ENCODE results near the gene ZNRF3.

The ZNRF3 gene

DNA sequence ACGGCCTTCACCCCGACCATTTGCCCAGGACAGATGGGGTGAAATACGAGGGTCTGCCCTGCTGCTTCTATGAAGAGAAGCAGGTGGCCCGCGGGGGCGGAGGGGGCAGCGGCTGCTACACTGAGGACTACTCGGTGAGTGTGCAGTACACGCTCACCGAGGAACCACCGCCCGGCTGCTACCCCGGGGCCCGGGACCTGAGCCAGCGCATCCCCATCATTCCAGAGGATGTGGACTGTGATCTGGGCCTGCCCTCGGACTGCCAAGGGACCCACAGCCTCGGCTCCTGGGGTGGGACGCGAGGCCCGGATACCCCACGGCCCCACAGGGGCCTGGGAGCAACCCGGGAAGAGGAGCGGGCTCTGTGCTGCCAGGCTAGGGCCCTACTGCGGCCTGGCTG, 167.1 kb downstream of the ZNRF3 start (continued):
- no peak for TF ChIP-seq SCRT2 (tag by site-specific recombination; IDR thresholded peaks at IDR 0.05)
- TF ChIP-seq, protein P1, sequence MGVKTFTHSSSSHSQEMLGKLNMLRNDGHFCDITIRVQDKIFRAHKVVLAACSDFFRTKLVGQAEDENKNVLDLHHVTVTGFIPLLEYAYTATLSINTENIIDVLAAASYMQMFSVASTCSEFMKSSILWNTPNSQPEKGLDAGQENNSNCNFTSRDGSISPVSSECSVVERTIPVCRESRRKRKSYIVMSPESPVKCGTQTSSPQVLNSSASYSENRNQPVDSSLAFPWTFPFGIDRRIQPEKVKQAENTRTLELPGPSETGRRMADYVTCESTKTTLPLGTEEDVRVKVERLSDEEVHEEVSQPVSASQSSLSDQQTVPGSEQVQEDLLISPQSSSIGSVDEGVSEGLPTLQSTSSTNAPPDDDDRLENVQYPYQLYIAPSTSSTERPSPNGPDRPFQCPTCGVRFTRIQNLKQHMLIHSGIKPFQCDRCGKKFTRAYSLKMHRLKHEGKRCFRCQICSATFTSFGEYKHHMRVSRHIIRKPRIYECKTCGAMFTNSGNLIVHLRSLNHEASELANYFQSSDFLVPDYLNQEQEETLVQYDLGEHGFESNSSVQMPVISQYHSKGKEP (tag by site-specific recombination; IDR thresholded peaks at IDR 0.05), result no peak
- TF ChIP-seq GFI1B (tag by site-specific recombination; IDR thresholded peaks at IDR 0.05), result no peak
- TF ChIP-seq, protein P2, sequence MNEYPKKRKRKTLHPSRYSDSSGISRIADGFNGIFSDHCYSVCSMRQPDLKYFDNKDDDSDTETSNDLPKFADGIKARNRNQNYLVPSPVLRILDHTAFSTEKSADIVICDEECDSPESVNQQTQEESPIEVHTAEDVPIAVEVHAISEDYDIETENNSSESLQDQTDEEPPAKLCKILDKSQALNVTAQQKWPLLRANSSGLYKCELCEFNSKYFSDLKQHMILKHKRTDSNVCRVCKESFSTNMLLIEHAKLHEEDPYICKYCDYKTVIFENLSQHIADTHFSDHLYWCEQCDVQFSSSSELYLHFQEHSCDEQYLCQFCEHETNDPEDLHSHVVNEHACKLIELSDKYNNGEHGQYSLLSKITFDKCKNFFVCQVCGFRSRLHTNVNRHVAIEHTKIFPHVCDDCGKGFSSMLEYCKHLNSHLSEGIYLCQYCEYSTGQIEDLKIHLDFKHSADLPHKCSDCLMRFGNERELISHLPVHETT (tag by site-specific recombination; IDR thresholded peaks at IDR 0.05), result no peak
- no peak for TF ChIP-seq IKZF3 (tag by site-specific recombination; IDR thresholded peaks at IDR 0.05)

DNA sequence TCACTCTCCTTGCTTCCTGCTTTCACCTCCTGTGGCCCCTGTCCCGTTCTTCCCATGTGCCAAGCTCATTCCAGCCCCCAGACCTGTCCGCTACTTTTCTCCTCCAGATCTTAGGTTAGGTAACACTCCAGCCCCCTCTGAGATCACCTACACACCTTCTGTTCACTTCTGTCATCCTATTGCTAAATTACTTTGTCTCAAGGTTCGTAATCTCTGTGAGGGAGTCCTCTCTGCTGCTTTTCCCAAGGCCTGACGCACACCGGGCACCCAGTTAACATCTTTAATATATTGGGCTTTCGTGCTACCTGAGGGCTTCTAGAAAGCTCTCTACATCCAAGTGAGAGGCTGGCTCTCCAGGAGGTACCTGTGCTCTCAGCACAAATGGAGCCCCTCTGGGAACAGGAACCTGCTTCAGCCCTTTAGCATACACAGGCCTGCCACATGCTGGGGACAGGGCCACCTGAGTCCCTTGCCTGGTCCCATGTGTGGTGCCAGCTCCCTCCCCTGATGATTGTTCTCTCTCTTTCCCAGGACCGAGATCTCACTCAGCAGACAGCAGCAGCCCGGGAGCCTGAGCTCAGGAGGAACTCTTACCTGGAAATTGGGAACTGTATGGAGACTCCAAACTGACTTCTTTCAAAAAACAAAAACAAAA, 169.8 kb downstream of the ZNRF3 start:
- peaks cover 0 to 30% of the 10 kb centered on the region in 2 experiments; a peak in 2 of 3 replicates for H3K36me3 ChIP-seq (ENCODE audit: control insufficient read depth in 2 of 2, insufficient read depth in 1 of 2, low read length in 2 of 2)
- H3K4me3 ChIP-seq (ENCODE audit: low read depth, low read length), result no peak overlapping the region
- TF ChIP-seq, protein P3, sequence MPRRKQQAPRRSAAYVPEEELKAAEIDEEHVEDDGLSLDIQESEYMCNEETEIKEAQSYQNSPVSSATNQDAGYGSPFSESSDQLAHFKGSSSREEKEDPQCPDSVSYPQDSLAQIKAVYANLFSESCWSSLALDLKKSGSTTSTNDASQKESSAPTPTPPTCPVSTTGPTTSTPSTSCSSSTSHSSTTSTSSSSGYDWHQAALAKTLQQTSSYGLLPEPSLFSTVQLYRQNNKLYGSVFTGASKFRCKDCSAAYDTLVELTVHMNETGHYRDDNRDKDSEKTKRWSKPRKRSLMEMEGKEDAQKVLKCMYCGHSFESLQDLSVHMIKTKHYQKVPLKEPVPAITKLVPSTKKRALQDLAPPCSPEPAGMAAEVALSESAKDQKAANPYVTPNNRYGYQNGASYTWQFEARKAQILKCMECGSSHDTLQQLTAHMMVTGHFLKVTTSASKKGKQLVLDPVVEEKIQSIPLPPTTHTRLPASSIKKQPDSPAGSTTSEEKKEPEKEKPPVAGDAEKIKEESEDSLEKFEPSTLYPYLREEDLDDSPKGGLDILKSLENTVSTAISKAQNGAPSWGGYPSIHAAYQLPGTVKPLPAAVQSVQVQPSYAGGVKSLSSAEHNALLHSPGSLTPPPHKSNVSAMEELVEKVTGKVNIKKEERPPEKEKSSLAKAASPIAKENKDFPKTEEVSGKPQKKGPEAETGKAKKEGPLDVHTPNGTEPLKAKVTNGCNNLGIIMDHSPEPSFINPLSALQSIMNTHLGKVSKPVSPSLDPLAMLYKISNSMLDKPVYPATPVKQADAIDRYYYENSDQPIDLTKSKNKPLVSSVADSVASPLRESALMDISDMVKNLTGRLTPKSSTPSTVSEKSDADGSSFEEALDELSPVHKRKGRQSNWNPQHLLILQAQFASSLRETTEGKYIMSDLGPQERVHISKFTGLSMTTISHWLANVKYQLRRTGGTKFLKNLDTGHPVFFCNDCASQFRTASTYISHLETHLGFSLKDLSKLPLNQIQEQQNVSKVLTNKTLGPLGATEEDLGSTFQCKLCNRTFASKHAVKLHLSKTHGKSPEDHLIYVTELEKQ (tag by site-specific recombination; IDR thresholded peaks at IDR 0.05; ENCODE audit: borderline replicate concordance), result no peak
- no peak for TF ChIP-seq ZNF585B (tag by site-specific recombination; IDR thresholded peaks at IDR 0.05)
- TF ChIP-seq ZNF394 (tag by site-specific recombination; IDR thresholded peaks at IDR 0.05; ENCODE audit: borderline replicate concordance), result no peak
- no peak for TF ChIP-seq KLF9 (tag by site-specific recombination; IDR thresholded peaks at IDR 0.05; ENCODE audit: low read depth)
- no peak for TF ChIP-seq ZNF292 (tag by site-specific recombination; IDR thresholded peaks at IDR 0.05; ENCODE audit: borderline replicate concordance, low read depth)
- TF ChIP-seq ZBTB7A (tag by site-specific recombination; IDR thresholded peaks at IDR 0.05; ENCODE audit: low read depth), result no peak
- no peak for TF ChIP-seq ZNF629 (tag by site-specific recombination; IDR thresholded peaks at IDR 0.05)
- TF ChIP-seq, protein P4, sequence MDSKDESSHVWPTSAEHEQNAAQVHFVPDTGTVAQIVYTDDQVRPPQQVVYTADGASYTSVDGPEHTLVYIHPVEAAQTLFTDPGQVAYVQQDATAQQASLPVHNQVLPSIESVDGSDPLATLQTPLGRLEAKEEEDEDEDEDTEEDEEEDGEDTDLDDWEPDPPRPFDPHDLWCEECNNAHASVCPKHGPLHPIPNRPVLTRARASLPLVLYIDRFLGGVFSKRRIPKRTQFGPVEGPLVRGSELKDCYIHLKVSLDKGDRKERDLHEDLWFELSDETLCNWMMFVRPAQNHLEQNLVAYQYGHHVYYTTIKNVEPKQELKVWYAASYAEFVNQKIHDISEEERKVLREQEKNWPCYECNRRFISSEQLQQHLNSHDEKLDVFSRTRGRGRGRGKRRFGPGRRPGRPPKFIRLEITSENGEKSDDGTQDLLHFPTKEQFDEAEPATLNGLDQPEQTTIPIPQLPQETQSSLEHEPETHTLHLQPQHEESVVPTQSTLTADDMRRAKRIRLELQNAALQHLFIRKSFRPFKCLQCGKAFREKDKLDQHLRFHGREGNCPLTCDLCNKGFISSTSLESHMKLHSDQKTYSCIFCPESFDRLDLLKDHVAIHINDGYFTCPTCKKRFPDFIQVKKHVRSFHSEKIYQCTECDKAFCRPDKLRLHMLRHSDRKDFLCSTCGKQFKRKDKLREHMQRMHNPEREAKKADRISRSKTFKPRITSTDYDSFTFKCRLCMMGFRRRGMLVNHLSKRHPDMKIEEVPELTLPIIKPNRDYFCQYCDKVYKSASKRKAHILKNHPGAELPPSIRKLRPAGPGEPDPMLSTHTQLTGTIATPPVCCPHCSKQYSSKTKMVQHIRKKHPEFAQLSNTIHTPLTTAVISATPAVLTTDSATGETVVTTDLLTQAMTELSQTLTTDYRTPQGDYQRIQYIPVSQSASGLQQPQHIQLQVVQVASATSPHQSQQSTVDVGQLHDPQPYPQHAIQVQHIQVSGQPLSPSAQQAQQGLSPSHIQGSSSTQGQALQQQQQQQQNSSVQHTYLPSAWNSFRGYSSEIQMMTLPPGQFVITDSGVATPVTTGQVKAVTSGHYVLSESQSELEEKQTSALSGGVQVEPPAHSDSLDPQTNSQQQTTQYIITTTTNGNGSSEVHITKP (tag by site-specific recombination; IDR thresholded peaks at IDR 0.05), result no peak
- no peak for TF ChIP-seq ZNF266 (tag by site-specific recombination; IDR thresholded peaks at IDR 0.05; ENCODE audit: low read depth)
- TF ChIP-seq YY1 (tag by site-specific recombination; IDR thresholded peaks at IDR 0.05), result no peak
- no peak for TF ChIP-seq ZNF561 (tag by site-specific recombination; IDR thresholded peaks at IDR 0.05; ENCODE audit: borderline replicate concordance)
- no peak for TF ChIP-seq ZNF19 (tag by site-specific recombination; IDR thresholded peaks at IDR 0.05; ENCODE audit: low read depth)
- no peak for TF ChIP-seq ZIC2 (tag by site-specific recombination; IDR thresholded peaks at IDR 0.05)
- TF ChIP-seq MEIS1 (CRISPR knock-in tag; IDR thresholded peaks at IDR 0.05; ENCODE audit: borderline replicate concordance), result no peak
- TF ChIP-seq, protein P5, sequence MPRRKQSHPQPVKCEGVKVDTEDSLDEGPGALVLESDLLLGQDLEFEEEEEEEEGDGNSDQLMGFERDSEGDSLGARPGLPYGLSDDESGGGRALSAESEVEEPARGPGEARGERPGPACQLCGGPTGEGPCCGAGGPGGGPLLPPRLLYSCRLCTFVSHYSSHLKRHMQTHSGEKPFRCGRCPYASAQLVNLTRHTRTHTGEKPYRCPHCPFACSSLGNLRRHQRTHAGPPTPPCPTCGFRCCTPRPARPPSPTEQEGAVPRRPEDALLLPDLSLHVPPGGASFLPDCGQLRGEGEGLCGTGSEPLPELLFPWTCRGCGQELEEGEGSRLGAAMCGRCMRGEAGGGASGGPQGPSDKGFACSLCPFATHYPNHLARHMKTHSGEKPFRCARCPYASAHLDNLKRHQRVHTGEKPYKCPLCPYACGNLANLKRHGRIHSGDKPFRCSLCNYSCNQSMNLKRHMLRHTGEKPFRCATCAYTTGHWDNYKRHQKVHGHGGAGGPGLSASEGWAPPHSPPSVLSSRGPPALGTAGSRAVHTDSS (tag by site-specific recombination; IDR thresholded peaks at IDR 0.05), result no peak
- ChIA-PET CTCF (interaction anchor here (0.6 to 1.3 kb wide), 5 partner anchors 11 to 197 kb away, joined by 3 to 8 read pairs (median 5); no protein-coding TSS in a partner anchor), POLR2A (no interaction called here)
- peaks cover 7% of the 10 kb centered on the region for H3K4me1 ChIP-seq (ENCODE audit: control insufficient read depth, insufficient read depth, low read length)
- no peak overlapping the region for H3K27ac ChIP-seq (ENCODE audit: extremely low read depth, low read depth, low read length)
- no peaks in the 10 kb centered on the region for H3K9me3 ChIP-seq (ENCODE audit: control insufficient read depth, insufficient read depth, low read depth, low read length)
